ENCODE results near the gene HYAL2. TPM values are rescaled to one million over a fixed set of nuclear protein-coding genes. Genes with fewer than 3 reads are reported as not detected.

HYAL2 gene
- total RNA-seq, 2 experiments from 2014 or later = 7.4 TPM

- Mint-ChIP-seq H3K4me3 (peak overlapping the region; percentile 13), H3K36me3 (peaks cover 10% of the 10 kb centered on the region), H3K9me3 (ENCODE audit: low read depth) (no peaks in the 10 kb centered on the region), H3K27ac (peak overlapping the region; percentile 45), H3K27me3 (no peaks in the 10 kb centered on the region), H3K4me1 (peaks cover 51% of the 10 kb centered on the region)
- CTCF ChIA-PET = interaction anchor here (0.7 to 2.1 kb wide), 5 partner anchors 9 to 186 kb away, joined by 3 to 20 read pairs (median 3); partner anchors contain the start of gene ZMYND10
- ATAC-seq (no peak), DNase-seq (no peak)
Observed at GRCh38 chr3:50356553-50356952, 34.0 kb upstream of the HYAL2 start.

DNA sequence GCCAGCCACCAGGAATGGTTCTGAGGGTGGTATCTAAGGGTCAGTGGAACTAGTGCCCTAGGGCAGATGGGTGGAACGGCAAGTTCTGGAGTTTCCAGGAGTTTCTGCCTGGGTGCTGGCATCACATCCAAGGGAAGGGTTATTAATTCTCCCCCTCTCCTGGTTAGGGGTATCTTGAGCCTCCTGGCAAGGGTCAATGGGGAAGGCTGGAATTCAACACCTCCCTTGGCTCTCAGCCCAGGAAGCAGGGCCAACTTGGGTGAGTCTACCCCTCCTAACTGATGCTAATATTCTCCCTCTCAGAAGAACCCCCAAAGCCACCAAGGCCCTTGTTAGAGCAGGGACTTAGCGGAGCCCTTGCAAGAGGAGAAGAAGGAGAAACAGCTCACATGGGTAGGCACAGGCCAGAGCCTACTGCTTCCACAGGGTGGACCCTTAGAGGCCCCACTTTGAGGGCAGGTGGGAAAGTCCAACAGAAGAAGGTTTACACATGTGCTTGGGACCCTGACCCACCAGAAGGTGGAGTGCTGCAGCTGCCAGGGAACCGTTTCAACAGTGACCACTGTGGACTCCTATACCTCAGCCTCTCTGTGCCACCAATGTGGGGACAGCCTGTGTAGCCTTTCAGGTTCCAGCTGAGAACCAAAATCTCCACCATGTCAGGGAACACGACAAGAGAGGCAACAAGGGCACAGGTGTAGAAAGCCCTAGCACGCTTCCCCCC lies 33.4 kb upstream of the HYAL2 start:
- peak overlapping the region; percentile 45 for H3K27ac Mint-ChIP-seq
- H3K4me1 Mint-ChIP-seq = peaks cover 57% of the 10 kb centered on the region
- peaks cover 11% of the 10 kb centered on the region for H3K36me3 Mint-ChIP-seq
- no peaks in the 10 kb centered on the region for H3K27me3 Mint-ChIP-seq
- DNase-seq = no peak
- peak overlapping the region; percentile 13 for H3K4me3 Mint-ChIP-seq
- H3K9me3 Mint-ChIP-seq (ENCODE audit: low read depth) = no peaks in the 10 kb centered on the region
- no peak for ATAC-seq
- CTCF ChIA-PET = interaction anchor here (0.7 to 2.1 kb wide), 2 partner anchors 8 to 17 kb away, joined by 3 to 20 read pairs; no protein-coding TSS in a partner anchor

DNA sequence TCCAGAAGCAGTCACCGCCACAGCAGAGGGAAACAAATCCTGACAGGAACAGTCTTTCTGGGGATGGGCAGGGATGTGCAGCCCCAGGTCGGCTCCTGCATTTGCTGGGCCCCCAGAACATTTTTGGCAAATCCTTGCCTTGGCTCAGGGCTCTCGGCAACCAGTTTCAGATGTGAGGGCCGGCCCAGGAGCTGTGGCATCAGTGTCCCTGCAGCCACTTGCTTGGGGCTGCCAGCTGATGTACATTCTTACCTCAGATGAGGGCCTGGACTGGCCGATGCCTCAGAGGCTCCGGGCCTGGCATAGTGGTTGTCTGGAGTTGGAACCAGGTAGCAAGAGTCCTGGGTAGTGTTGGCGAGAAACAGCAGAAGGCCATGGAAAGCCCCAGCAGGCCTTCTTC lies 32.3 kb upstream of the HYAL2 start:
- ATAC-seq = no peak
- no peak for DNase-seq
- peaks cover 11% of the 10 kb centered on the region for H3K36me3 Mint-ChIP-seq
- no peaks in the 10 kb centered on the region for H3K27me3 Mint-ChIP-seq
- H3K4me1 Mint-ChIP-seq = peaks cover 61% of the 10 kb centered on the region
- no peak overlapping the region for H3K4me3 Mint-ChIP-seq
- no peak overlapping the region for H3K27ac Mint-ChIP-seq
- no peaks in the 10 kb centered on the region for H3K9me3 Mint-ChIP-seq (ENCODE audit: low read depth)
- CTCF ChIA-PET = interaction anchor here (0.8 to 1.4 kb wide), 2 partner anchors 14 to 27 kb away, joined by 3 to 5 read pairs; partner anchors contain the start of genes RASSF1 and TUSC2

GRCh38 chr3:50354186-50354764 lies 31.7 kb upstream of the HYAL2 start:
- Mint-ChIP-seq H3K27me3 (no peaks in the 10 kb centered on the region), H3K27ac (no peak overlapping the region), H3K4me3 (no peak overlapping the region), H3K9me3 (ENCODE audit: low read depth) (no peaks in the 10 kb centered on the region), H3K36me3 (peaks cover 11% of the 10 kb centered on the region), H3K4me1 (peaks cover 62% of the 10 kb centered on the region)
- ATAC-seq = no peak
- CTCF ChIA-PET = interaction anchor here (0.8 to 2.3 kb wide), 4 partner anchors 13 to 188 kb away, joined by 3 to 11 read pairs (median 4); partner anchors contain the start of genes RASSF1 and TUSC2
- DNase-seq = no peak

GRCh38 chr3:50353245-50354004 lies 30.9 kb upstream of the HYAL2 start:
- Mint-ChIP-seq H3K4me1 (peaks cover 68% of the 10 kb centered on the region), H3K9me3 (ENCODE audit: low read depth) (no peaks in the 10 kb centered on the region), H3K27me3 (no peaks in the 10 kb centered on the region), H3K36me3 (peaks cover 14% of the 10 kb centered on the region), H3K4me3 (no peak overlapping the region), H3K27ac (peak overlapping the region; percentile 32)
- DNase-seq = no peak
- no peak for ATAC-seq
- CTCF ChIA-PET = interaction anchor here (0.6 to 7.2 kb wide), 8 partner anchors 9 to 189 kb away, joined by 3 to 37 read pairs (median 4); partner anchors contain the start of gene RASSF1

DNA sequence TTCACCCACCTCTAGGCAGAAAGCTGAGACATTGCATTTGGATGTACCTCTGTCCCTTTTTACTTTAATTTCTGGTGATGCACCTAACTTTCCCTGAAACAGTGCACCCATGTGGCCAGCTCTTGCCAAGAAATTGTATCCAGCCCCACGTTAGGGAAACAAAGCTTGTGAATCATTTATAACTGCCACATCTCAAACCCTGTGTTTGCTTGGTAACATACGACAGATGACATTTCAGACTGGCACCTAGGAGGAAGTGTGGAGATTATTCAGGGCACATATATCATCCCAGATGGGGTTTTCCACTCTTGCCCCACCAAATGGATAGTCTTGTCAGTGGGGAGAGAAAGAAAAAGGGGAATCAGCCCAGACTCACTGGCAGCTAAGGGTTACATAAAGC lies 30.2 kb upstream of the HYAL2 start:
- Mint-ChIP-seq H3K36me3 (peaks cover 21% of the 10 kb centered on the region), H3K9me3 (ENCODE audit: low read depth) (no peaks in the 10 kb centered on the region)

GRCh38 chr3:50351323-50351697 lies 28.8 kb upstream of the HYAL2 start:
- DNase-seq = no peak
- Mint-ChIP-seq H3K4me3 (peak overlapping the region; percentile 93), H3K4me1 (peaks cover 65% of the 10 kb centered on the region), H3K36me3 (peaks cover 22% of the 10 kb centered on the region), H3K27me3 (no peaks in the 10 kb centered on the region), H3K27ac (peak overlapping the region; percentile 97), H3K9me3 (ENCODE audit: low read depth) (no peaks in the 10 kb centered on the region)
- CTCF ChIA-PET = interaction anchor here (1.2 to 8.3 kb wide), 6 partner anchors 8 to 191 kb away, joined by 3 to 64 read pairs (median 6); partner anchors contain the start of gene TMEM115
- ATAC-seq = no peak

More for the DNA sequence above, 30.2 kb upstream of the HYAL2 start:
- no peak overlapping the region for H3K4me3 Mint-ChIP-seq
- DNase-seq = no peak
- peaks cover 68% of the 10 kb centered on the region for H3K4me1 Mint-ChIP-seq
- H3K27ac Mint-ChIP-seq = peak overlapping the region; percentile 32
- no peak for ATAC-seq
- H3K27me3 Mint-ChIP-seq = no peaks in the 10 kb centered on the region
- CTCF ChIA-PET = interaction anchor here (0.8 to 7.2 kb wide), 6 partner anchors 8 to 190 kb away, joined by 3 to 37 read pairs (median 4); partner anchors contain the start of gene RASSF1

GRCh38 chr3:50350527-50351322 lies 28.2 kb upstream of the HYAL2 start, which contains the start of the genes CYB561D2 and NPRL2:
Gene CYB561D2 (plus strand): TSS chr3:50350862. CDS start chr3:50351434, 572 bp downstream.
Gene NPRL2 (minus strand): TSS chr3:50350775. CDS start chr3:50350652, 123 bp downstream.
- Mint-ChIP-seq H3K27ac (peak within 1 kb of the TSS; percentile 97), H3K27me3 (no peaks in the 10 kb centered on the region), H3K4me3 (peak within 1 kb of the TSS; percentile 93), H3K36me3 (peaks cover 23% of the 10 kb centered on the region), H3K9me3 (ENCODE audit: low read depth) (no peaks in the 10 kb centered on the region), H3K4me1 (peaks cover 63% of the 10 kb centered on the region)
- CTCF ChIA-PET = interaction anchor here (0.6 to 8.3 kb wide), 12 partner anchors 9 to 261 kb away, joined by 3 to 64 read pairs (median 4); partner anchors contain the start of genes C3orf18, CISH, HEMK1 and TMEM115
- DNase-seq = peak; percentile 100
- peak; percentile 92 for ATAC-seq

DNA sequence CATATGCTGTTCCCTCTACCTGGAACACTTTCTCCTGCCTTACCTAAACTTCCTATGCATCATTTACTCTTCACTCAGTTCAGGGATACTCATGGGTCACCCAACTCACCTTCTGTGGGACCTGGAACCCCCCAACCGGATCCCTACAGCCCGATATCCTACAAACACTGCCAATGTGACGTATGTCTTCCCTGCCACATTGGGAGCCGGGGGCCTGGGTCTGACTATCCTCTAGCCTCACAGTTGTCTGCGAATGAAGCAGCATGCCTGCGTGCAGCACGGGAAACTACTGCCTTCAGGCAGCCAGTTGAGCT lies 27.6 kb upstream of the HYAL2 start:
- CTCF ChIA-PET = interaction anchor here (0.6 to 8.3 kb wide), 12 partner anchors 10 to 262 kb away, joined by 3 to 64 read pairs (median 4); partner anchors contain the start of genes C3orf18, CISH, HEMK1 and TMEM115
- peak overlapping the region; percentile 97 for H3K27ac Mint-ChIP-seq
- peaks cover 21% of the 10 kb centered on the region for H3K36me3 Mint-ChIP-seq
- H3K4me1 Mint-ChIP-seq = peaks cover 67% of the 10 kb centered on the region
- H3K9me3 Mint-ChIP-seq (ENCODE audit: low read depth) = no peaks in the 10 kb centered on the region
- ATAC-seq = no peak
- H3K4me3 Mint-ChIP-seq = peak overlapping the region; percentile 93
- no peak for DNase-seq
- no peaks in the 10 kb centered on the region for H3K27me3 Mint-ChIP-seq

DNA sequence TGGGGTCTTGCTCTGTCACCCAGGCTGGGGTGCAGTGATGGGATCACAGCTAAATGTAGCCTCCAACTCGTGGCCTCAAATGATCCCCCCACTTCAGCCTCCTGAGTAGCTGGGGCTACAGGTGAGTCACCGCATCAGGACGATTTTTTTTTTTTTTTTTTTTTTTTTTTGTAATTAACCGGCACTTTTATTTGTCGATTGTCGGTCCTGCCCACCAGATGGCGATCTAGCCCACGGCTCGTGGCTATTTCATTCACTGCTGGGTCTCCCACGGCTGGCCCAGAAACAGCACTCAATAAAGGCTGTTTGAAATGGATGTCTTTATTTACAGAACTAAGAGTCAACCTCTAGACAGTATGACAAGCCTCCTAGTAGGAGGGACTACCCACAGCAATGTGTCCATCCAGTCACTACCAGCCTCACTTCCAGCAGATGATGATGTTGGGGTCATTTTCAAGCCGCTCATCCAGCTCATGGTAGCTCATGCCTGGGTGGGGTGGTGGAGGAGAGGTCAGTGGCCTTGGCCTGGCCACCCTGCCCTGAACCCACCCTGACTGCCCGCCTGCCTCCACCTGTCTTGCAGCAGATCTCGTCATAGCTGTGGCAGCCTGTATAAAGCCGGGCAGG lies 24.8 kb upstream of the HYAL2 start:
- CTCF ChIA-PET = interaction anchor here (0.6 to 8.3 kb wide), 19 partner anchors 10 to 266 kb away, joined by 3 to 64 read pairs (median 4); partner anchors contain the start of genes HEMK1, HYAL3, NAA80 and TUSC2
- DNase-seq (peak; percentile 86), ATAC-seq (no peak)
- Mint-ChIP-seq H3K36me3 (peaks cover 13% of the 10 kb centered on the region), H3K27ac (peak overlapping the region; percentile 67), H3K4me3 (no peak overlapping the region), H3K27me3 (no peaks in the 10 kb centered on the region), H3K9me3 (ENCODE audit: low read depth) (no peaks in the 10 kb centered on the region), H3K4me1 (peaks cover 79% of the 10 kb centered on the region)

DNA sequence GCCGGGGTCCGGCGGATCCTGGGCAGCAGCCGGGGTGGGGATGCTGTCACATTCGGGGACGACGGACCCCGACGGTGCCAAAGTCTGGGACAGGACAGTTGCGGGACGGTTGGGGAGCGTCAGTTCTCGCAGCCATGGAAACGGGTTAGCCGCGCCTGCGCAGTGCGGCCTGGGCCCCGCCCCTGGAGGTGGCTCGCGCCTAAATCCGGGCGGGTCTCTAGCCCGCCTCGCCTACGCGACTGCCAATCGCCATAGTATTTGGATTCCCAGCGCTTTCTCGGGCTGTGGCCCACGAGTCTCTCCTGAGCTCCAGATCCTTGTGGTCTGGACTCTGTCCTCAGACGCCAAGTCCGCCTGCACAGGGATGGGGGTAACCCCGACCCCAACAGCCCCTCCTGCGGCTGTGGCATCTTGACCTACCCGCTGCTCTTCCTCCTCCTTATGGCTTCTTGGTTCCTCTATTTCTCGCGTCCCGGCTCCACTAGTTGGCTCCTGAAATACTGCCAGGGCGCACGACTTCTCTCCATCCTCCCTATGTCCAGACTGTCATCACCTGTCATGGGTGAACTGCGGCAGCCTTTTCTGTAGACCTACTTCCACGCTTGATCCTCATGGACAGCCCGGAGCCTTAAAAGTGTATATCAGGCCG lies 23.2 kb upstream of the HYAL2 start, which contains the start of gene ZMYND10:
Gene ZMYND10, minus strand, starts transcription at position 147 of the 649 bp plus-strand sequence. CDS start 153 bp downstream, outside the sequence.
- H3K4me1 Mint-ChIP-seq = peaks cover 84% of the 10 kb centered on the region

More for the DNA sequence above, 23.2 kb upstream of the HYAL2 start, which contains the start of gene ZMYND10:
- ATAC-seq (peak; percentile 21), DNase-seq (peak; percentile 87)
- H3K27ac Mint-ChIP-seq = peak within 1 kb of the TSS; percentile 70
- H3K4me3 Mint-ChIP-seq = peak within 1 kb of the TSS; percentile 55
- CTCF ChIA-PET = interaction anchor here (1.3 to 8.3 kb wide), 5 partner anchors 8 to 227 kb away, joined by 3 to 64 read pairs (median 6); no protein-coding TSS in a partner anchor
- H3K27me3 Mint-ChIP-seq = no peaks in the 10 kb centered on the region
- peaks cover 12% of the 10 kb centered on the region for H3K36me3 Mint-ChIP-seq
- no peaks in the 10 kb centered on the region for H3K9me3 Mint-ChIP-seq (ENCODE audit: low read depth)
